NCI-H345 treated with DMSO at 0.1 percent for 48 hours (cell line): Measurements from ENCODE around the gene IFI44L.

Source experiments
- DNase-seq: peaks from one replicate; lab custom pipeline; 2025; ENCODE audit not compliant: unreplicated experiment; lab: John Stamatoyannopoulos, UW

Gene IFI44L

DNA sequence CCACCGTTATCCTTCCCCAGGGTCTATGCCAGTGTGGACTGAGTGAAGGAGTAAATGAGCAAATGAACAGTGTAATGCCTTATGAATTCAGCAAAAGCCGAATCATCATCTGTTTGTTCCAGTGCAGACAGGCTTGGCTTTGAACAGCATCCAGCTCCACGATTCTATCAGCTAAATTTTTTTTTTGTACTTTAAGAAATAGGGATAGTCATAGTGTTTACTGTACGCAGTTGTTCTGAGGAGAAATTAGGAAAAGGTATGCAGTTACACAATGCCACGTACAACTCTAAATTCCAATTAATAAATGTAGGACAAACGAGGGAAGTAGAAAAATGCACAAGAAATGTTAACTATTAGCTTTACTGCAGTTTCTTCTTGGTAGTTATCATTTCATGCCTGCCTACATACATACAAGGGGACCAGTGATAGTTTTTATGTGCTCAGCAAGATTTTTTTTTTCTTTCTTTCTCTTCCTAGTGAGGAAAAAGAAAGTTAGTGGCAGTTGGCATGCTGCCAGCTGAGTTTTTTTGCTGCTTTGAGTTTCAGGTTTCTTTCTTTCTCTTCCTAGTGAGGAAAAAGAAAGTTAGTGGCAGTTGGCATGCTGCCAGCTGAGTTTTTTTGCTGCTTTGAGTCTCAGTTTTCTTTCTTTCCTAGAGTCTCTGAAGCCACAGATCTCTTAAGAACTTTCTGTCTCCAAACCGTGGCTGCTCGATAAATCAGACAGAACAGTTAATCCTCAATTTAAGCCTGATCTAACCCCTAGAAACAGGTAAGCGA is at the start of gene IFI44L:
IFI44L (plus strand) TSS at position 646 of the 777 bp plus-strand sequence. CDS start 7,468 bp downstream, outside the sequence.
- no peak for DNase-seq

DNA sequence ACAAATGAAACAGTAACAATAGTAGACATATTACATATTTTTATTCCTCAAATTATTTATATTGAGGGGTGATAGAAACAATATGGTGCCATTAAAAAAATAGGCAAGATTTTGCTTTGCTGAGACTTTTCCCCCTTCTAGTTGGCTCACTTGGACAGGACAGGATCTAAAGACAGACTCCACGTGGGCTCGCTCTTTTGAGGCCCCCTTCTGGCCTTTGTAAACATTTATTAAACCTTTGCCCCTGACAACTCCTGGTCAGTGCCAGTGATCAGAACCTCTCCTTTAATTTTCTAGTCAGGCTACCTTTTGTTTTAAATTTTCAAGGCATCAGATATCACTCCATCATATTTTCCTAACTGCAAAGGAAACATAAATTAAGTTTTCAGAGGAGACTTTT is 49.7 kb upstream of the IFI44L start:
- DNase-seq = no peak

GRCh38 chr1:78577257-78578100 is 42.8 kb upstream of the IFI44L start:
- no peak for DNase-seq

GRCh38 chr1:78586572-78586971 is 33.7 kb upstream of the IFI44L start:
- no peak for DNase-seq

GRCh38 chr1:78587211-78587610 is 33.0 kb upstream of the IFI44L start:
- DNase-seq = no peak

GRCh38 chr1:78591971-78592370 is 28.3 kb upstream of the IFI44L start:
- no peak for DNase-seq

- no peak for DNase-seq
These were observed 21.0 kb upstream of the IFI44L start for GRCh38 chr1:78599294-78599693.

DNA sequence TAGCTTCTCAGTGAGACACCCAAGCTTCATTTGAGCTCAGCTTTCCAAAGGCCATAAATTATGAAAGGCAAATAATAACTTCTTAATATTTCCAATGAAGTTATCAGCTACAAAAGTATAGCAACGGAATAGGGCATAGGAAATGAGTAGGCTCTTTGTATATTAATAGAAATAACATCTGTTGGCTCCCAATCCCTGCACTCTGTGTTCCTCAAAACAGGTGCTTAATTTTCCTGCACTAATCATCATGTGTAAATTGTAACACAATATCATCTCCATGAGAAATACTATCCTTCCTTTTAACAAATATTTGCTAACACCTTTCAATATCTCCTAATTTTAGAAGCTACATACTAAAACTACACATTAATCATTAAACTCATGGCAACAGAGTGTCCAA is 19.2 kb upstream of the IFI44L start:
- no peak for DNase-seq

- DNase-seq = no peak
These were observed 17.0 kb upstream of the IFI44L start for GRCh38 chr1:78603206-78603605.

DNA sequence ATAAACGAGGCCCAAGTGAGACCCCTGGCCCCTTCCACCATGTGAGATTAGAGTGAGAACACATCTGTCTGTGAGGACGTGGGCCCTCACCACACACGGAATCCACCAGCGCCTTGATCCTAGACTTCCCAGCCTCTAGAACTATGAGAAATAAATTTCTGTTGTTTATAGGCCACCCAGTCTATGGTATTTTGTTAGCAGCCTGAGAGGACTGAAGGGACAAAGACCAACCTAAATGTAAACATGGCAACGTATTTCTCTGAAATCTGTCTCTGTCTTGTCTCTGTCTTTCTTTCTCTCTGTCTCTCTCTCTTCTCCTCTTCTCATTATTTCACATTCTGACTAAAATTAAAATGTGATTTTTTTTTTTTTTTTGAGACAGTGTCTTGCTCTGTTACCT is 15.6 kb upstream of the IFI44L start:
- DNase-seq = no peak

DNA sequence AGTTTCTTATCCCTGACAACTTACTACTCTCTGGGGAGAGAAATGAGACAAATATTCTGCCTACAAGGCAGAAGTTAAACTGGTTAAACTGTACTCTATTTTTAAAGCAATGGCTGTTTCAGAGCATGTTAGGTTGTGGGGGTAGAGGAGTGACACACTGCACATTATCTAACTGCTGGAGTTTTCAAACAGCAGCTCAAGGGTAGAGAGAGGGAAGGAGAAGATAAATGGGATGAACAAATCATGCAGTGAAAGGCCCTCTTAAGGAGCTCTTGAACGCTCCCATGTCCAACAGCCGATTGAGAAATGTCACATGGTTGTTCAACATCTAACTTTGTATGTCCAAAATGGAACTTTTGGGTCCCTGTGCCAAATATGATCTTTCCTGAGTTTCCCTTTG is 14.0 kb upstream of the IFI44L start:
- DNase-seq = no peak

DNA sequence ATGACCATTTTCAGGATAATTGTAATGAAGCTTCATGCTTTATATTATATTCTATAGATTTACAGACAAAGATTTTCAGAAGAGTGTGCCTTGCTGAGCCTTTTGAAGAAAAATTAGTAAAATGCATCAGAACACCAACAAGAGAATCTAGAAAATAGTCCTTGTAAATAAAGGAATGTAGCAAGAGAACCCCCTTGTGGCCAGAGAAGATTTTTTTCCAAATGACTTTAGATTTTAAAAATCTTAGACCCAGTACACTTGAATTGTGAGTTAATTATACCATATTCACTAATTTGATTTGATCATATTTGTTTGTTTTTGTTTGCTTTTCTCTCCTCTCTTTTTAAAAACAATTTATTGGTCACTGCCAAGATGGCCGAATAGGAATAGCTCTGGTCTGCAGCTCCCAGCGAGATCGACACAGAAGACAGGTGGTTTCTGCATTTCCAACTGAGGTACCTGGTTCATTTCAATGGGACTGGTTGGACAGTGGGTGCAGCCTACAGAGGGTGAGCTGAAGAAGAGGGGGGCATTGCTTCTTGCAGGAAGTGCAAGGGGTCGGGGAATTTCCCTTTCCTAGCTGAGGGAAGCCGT is 12.8 kb upstream of the IFI44L start:
- peak; percentile 28 for DNase-seq

DNA sequence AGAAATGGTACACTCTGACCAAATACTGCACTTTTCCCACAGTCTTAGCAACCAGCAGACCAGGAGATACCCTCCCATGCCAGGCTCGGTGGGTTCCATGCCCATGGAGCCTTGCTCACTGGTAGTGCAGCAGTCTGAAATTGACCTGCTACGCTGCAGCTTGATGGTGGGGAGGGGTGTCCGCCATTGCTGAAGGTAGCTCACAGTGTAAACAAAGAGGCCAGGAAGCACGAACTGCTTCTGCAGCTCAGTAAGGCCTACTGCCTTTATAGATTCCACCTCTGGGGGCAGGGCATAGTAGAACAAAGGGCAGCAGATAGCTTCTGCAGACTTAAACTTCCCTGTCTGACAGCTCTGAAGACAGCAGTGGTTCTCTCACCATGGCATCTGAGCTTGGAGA is 12.3 kb upstream of the IFI44L start:
- DNase-seq = no peak

- peak; percentile 67 for DNase-seq
These were observed 2.6 kb upstream of the IFI44L start for GRCh38 chr1:78617615-78618026.

- no peak for DNase-seq
These were observed 1.2 kb upstream of the IFI44L start for GRCh38 chr1:78619032-78619431.

DNA sequence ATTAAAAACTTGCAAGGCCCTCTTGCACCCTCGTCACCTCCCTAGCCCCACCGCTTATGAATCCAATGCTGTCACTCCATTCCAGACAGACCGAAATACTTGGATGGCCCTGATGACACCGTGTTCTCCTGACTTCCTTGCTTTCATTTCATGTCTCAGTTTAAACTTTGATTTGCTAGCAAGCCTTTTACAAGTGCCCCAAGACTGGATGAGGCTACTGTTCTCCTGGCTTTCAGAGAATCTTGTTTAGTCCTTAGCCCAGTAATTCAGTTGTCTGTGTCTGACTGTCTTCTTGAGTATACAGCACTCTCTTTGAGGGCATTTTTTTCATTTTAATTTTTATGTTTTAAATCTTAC is 824 bp upstream of the IFI44L start:
- DNase-seq = no peak

DNA sequence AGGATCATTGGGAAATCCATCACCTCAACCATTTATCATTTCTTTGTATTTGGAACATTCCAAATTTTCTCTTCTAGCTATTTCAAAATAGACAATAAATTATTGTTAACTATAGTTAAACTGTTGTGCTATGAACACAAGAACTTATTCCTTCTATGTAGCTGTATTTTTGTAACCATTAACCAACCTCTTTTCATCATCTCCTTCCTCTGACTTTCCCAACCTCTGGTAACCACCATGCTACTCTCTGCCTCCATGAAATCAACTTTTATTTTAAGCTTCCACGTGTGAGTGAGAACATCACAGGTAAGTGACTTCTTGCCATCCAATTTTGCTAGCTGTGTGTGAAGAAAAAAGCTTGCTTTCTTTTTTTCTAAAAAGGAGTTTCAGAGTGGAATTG is 418 bp downstream of the IFI44L start:
- DNase-seq = no peak

DNA sequence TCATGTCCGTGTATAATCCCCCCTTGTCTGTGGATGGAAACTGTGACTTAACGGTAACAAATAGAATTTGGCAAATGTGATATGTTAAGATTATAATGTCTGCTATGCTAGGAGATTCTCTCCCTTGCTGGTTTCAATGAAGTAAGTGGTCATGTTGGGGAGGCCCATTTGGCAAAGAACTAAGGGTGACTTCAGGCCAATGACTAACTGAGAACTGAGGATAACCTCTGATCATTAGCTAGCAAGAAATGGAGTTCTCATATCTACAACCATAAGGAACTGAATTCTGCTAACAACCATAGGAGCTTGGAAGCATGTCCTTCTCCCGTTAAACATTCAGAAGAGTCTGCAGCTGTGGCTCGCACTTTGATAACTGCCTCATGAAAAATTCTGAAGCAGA is 2.3 kb downstream of the IFI44L start:
- no peak for DNase-seq

DNA sequence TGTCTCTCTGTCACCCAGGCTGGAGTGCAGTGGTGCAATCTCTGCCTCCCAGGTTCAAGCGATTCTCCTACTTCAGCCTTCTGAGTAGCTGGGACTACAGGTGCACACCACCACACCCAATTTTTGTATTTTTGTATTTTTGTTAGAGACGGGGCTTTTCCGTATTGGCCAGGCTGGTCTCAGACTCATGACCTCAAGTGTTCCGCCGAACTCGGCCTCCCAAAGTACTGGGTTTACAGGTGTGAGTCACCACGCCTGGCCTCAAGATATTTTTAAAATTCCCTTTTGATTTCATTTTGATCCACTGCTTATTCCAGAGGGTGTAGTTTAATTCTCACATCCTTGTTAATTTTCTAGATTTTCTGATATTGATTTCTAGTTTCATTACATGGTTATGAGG is 3.8 kb downstream of the IFI44L start:
- DNase-seq = no peak

DNA sequence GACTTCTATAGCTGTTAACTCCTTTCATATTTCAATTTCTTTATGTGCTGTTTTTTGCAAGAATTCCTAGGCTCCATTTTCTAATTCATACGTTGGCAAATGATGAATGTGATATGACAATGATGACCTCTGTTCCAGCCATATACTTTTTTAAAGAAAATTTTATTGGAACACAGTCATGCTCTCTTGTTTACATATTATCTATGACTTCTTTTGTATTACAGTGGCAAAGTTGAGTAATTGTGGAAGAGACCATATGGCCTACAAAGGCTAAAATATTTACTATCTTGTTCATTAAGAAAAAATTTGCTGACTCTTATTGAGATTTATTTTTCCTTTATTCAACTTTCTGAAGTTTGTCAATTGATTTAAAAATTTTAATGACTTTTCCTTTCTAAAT is 7.1 kb downstream of the IFI44L start:
- no peak for DNase-seq

GRCh38 chr1:78630600-78630999 is 10.4 kb downstream of the IFI44L start:
- no peak for DNase-seq

DNA sequence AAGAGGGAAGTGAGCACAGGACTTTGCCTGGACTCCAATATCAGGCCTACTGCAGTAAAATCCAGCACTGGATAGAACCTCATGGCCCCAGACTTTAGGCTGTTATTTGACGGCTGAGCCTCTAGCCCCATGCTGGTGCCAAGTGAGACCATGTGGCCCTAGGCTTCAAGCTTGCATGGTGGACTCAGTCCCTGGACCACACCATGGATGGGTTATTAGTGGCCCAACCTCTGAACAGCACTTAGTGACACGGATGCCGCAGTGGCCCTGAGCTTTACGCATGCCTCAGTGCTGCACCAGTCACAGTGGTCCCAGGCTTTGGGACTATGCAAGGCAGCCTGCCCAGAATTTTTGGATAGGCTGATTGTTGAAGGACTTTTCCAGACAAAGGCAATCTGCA is 13.0 kb downstream of the IFI44L start:
- no peak for DNase-seq
